Keratinocyte (primary cell): ENCODE results near the gene CBL. TPM values are rescaled to one million over a fixed set of nuclear protein-coding genes. Genes with fewer than 3 reads are reported as not detected.

Source experiments
- DNase-seq: peaks from one replicate; pipeline ENCODE4 v3.0.0-alpha.2; 2011; ENCODE audit warnings: low read depth, missing footprints, low spot score
- FAIRE-seq: peaks from 2 replicates; lab custom pipeline; 2011; peaks lifted over from hg19 to GRCh38; lab: Jason Lieb, UNC
- H2AFZ ChIP-seq: 2 replicates; pipeline ENCODE4 v1.6.0; 2012; ENCODE audit warnings: low read length, control low read depth, inconsistent platforms; ENCODE audit not compliant: control insufficient read depth
- H3K27ac ChIP-seq: 2 replicates; pipeline ENCODE4 v1.5.1; 2011; ENCODE audit warnings: low read length; ENCODE audit not compliant: control insufficient read depth, insufficient read depth
- H3K27me3 ChIP-seq: 3 replicates; pipeline ENCODE4 v1.6.0; 2011; ENCODE audit warnings: low read length; ENCODE audit not compliant: control insufficient read depth, insufficient read depth; ENCODE audit errors: extremely low read depth
- H3K36me3 ChIP-seq, 2 experiments: 2 replicates in 1 of 2; 3 replicates in 1 of 2; pipeline ENCODE4 v1.5.1; 2011; ENCODE audit warnings: low read length in 2 of 2, mild to moderate bottlenecking in 1 of 2; ENCODE audit not compliant: control insufficient read depth in 2 of 2, insufficient read depth in 2 of 2; ENCODE audit errors: extremely low read depth in 1 of 2
- H3K4me1 ChIP-seq: 3 replicates; pipeline ENCODE4 v1.5.1; 2011; ENCODE audit warnings: low read length; ENCODE audit not compliant: control insufficient read depth, insufficient read depth; ENCODE audit errors: extremely low read depth
- H3K4me2 ChIP-seq: 3 replicates; pipeline ENCODE4 v1.6.0; 2011; ENCODE audit warnings: low read depth, low read length; ENCODE audit not compliant: control insufficient read depth, insufficient read depth; ENCODE audit errors: extremely low read depth
- H3K4me3 ChIP-seq, 3 experiments: fragments of 200-600 bp in 1 of 3; sonication (generic) in 1 of 3; 2 replicates in 2 of 3; 3 replicates in 1 of 3; pipeline ENCODE4 v1.5.1; 2011 to 2016; ENCODE audit warnings: low read length in 3 of 3, mild to moderate bottlenecking in 3 of 3, control low read depth in 2 of 3, inconsistent platforms in 1 of 3, low read depth in 1 of 3, mixed read lengths in 1 of 3, mixed run types in 1 of 3, moderate library complexity in 1 of 3; ENCODE audit not compliant: control insufficient read depth in 2 of 3, insufficient read depth in 2 of 3; ENCODE audit errors: extremely low read depth in 1 of 3
- H3K79me2 ChIP-seq: 2 replicates; pipeline ENCODE4 v1.6.0; 2012; ENCODE audit warnings: low read length; ENCODE audit not compliant: control insufficient read depth, insufficient read depth
- H3K9ac ChIP-seq: 3 replicates; pipeline ENCODE4 v1.6.0; 2011; ENCODE audit warnings: low read length; ENCODE audit not compliant: control insufficient read depth, insufficient read depth; ENCODE audit errors: extremely low read depth
- H3K9me1 ChIP-seq: 3 replicates; pipeline ENCODE4 v1.6.0; 2011; ENCODE audit warnings: low read length; ENCODE audit not compliant: control insufficient read depth, insufficient read depth; ENCODE audit errors: extremely low read depth
- H3K9me3 ChIP-seq: 2 replicates; pipeline ENCODE4 v1.5.1; 2012; ENCODE audit warnings: low read depth, low read length; ENCODE audit not compliant: control insufficient read depth
- H4K20me1 ChIP-seq: 3 replicates; pipeline ENCODE4 v1.6.0; 2011; ENCODE audit warnings: low read length; ENCODE audit not compliant: control insufficient read depth, insufficient read depth; ENCODE audit errors: extremely low read depth
- EZH2 ChIP-seq: IDR thresholded peaks from one replicate; pipeline ENCODE4 v1.6.1; 2012; ENCODE audit warnings: inconsistent platforms, mild to moderate bottlenecking, low read length, moderate library complexity
- dilution Hi-C: fragments of 300-500 bp; cut with MboI; formaldehyde crosslinking; loops from one replicate; pipeline ENCODE4 v1.7.0; 2020; ENCODE audit warnings: low sequenced_read_pairs; ENCODE audit not compliant: extremely low pct_ligation_motif_present
- polyA plus RNA-seq, 5 experiments: library from polyadenylated mRNA; depleted of rRNA in 3 of 5; stranded (reverse) in 3 of 5; stranded (forward) in 1 of 5; unstranded in 1 of 5; fragments of >200 nt; gene quantifications; 1 replicate in 1 of 5; 2 replicates in 3 of 5; 3 replicates in 1 of 5; pipeline versions ENCODE4 v1.2.1 to v1.2.3, GENCODE V29; 2011 to 2012; ENCODE audit warnings: missing spikeins in 2 of 5, low read depth in 1 of 5, low replicate concordance in 1 of 5
- TF ChIP-seq, protein P1 (sequence below), 3 experiments: IDR thresholded peaks in 1 of 3; conservative IDR thresholded peaks in 1 of 3; optimal IDR thresholded peaks in 1 of 3; 2 replicates in 2 of 3; 3 replicates in 1 of 3; pipeline versions ENCODE3 to v1.5.1; 2011; ENCODE audit warnings: low read length in 3 of 3, mild to moderate bottlenecking in 3 of 3, moderate library complexity in 2 of 3, control low read depth in 1 of 3, inconsistent platforms in 1 of 3; ENCODE audit not compliant: insufficient read depth in 2 of 3; ENCODE audit errors: extremely low read depth in 1 of 3

Gene CBL
- polyA plus RNA-seq, 1 donor (not counting 4 experiments of a cell fraction or from before 2014, with no cell fraction given): 14.1 TPM

DNA sequence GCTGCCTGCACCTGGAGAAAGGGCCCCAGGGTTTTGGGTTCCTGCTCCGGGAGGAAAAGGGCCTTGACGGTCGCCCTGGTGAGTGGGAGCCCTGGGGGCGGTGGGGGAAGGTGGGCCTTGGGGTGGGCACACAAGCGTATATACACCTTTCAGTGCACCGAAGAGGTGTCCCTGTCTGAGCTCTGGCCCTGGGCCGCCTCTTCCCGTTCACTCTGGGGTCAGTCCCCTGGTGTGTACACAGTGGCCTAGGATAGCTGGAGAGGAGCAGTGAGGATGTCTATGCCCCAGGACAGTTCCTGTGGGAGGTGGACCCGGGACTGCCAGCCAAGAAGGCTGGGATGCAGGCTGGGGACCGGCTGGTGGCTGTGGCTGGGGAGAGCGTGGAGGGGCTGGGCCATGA, 18.1 kb upstream of the CBL start:
- no peaks in the 10 kb centered on the region for H3K4me1 ChIP-seq
- H3K79me2 ChIP-seq: no peaks in the 10 kb centered on the region
- peaks cover 14% of the 10 kb centered on the region for H3K27me3 ChIP-seq
- DNase-seq (no peak), FAIRE-seq (no peak)
- no peaks in the 10 kb centered on the region for H3K36me3 ChIP-seq
- H3K9ac ChIP-seq: no peak overlapping the region
- H2AFZ ChIP-seq: no peak overlapping the region
- H3K9me1 ChIP-seq: no peaks in the 10 kb centered on the region
- H3K4me3 ChIP-seq: no peak overlapping the region
- no peaks in the 10 kb centered on the region for H4K20me1 ChIP-seq
- H3K27ac ChIP-seq: no peak overlapping the region
- H3K4me2 ChIP-seq: no peak overlapping the region
- dilution Hi-C loops: no loop called here
- no peaks in the 10 kb centered on the region for H3K9me3 ChIP-seq
- TF ChIP-seq EZH2: no peak
- TF ChIP-seq, protein P1, sequence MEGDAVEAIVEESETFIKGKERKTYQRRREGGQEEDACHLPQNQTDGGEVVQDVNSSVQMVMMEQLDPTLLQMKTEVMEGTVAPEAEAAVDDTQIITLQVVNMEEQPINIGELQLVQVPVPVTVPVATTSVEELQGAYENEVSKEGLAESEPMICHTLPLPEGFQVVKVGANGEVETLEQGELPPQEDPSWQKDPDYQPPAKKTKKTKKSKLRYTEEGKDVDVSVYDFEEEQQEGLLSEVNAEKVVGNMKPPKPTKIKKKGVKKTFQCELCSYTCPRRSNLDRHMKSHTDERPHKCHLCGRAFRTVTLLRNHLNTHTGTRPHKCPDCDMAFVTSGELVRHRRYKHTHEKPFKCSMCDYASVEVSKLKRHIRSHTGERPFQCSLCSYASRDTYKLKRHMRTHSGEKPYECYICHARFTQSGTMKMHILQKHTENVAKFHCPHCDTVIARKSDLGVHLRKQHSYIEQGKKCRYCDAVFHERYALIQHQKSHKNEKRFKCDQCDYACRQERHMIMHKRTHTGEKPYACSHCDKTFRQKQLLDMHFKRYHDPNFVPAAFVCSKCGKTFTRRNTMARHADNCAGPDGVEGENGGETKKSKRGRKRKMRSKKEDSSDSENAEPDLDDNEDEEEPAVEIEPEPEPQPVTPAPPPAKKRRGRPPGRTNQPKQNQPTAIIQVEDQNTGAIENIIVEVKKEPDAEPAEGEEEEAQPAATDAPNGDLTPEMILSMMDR (optimal IDR thresholded peaks at IDR 0.05 in 1 of 3, IDR thresholded peaks at IDR 0.05 in 1 of 3, conservative IDR thresholded peaks at IDR 0.05 in 1 of 3; ENCODE audit: extremely low read depth in 1 of 3, insufficient read depth in 2 of 3, low read length in 3 of 3): no peak

GRCh38 chr11:119188887-119189286, 17.3 kb upstream of the CBL start:
- H3K9me3 ChIP-seq: no peaks in the 10 kb centered on the region
- TF ChIP-seq, protein P1 (optimal IDR thresholded peaks at IDR 0.05 in 1 of 3, IDR thresholded peaks at IDR 0.05 in 1 of 3, conservative IDR thresholded peaks at IDR 0.05 in 1 of 3; ENCODE audit: extremely low read depth in 1 of 3, insufficient read depth in 2 of 3, low read length in 3 of 3): no peak
- no peak for TF ChIP-seq EZH2
- dilution Hi-C loops: no loop called here
- H3K36me3 ChIP-seq: no peaks in the 10 kb centered on the region
- FAIRE-seq: no peak
- no peak overlapping the region for H3K4me3 ChIP-seq
- H3K9ac ChIP-seq: no peak overlapping the region
- no peaks in the 10 kb centered on the region for H3K79me2 ChIP-seq
- peaks cover 14% of the 10 kb centered on the region for H3K27me3 ChIP-seq
- H3K27ac ChIP-seq: no peak overlapping the region
- no peak overlapping the region for H3K4me2 ChIP-seq
- no peaks in the 10 kb centered on the region for H4K20me1 ChIP-seq
- no peak overlapping the region for H2AFZ ChIP-seq
- DNase-seq: no peak
- no peaks in the 10 kb centered on the region for H3K4me1 ChIP-seq
- no peaks in the 10 kb centered on the region for H3K9me1 ChIP-seq
